Measurements from ENCODE around the gene AKR1C1.
"Not testable (repeated sequence)": the region's sequence is repeated elsewhere in the genome, so short reads cannot be mapped to it uniquely, and the experiment has no call there.

AKR1C1 gene

GRCh38 chr10:4941540-4942330 lies 21.5 kb upstream of the AKR1C1 start:
- no peak for FAIRE-seq
- TF ChIP-seq POLR2A (IDR thresholded peaks at IDR 0.05; ENCODE audit: low read depth, low read length) (no peak), POLR2AphosphoS5 (IDR thresholded peaks at IDR 0.05; ENCODE audit: low read depth, low read length) (no peak), TAF1 (IDR thresholded peaks at IDR 0.05; ENCODE audit: borderline replicate concordance, low read depth, low read length) (no peak)

GRCh38 chr10:4942931-4943330 lies 20.3 kb upstream of the AKR1C1 start:
- DNase-seq (ENCODE audit: insufficient read length); FAIRE-seq: not testable (repeated sequence)

More at GRCh38 chr10:4941540-4942330, 21.5 kb upstream of the AKR1C1 start:
- no peak for DNase-seq (ENCODE audit: insufficient read length)

GRCh38 chr10:4943416-4943815 lies 19.8 kb upstream of the AKR1C1 start:
- FAIRE-seq; DNase-seq (ENCODE audit: insufficient read length): not testable (repeated sequence)

- no peak for FAIRE-seq
- TF ChIP-seq TAF1 (IDR thresholded peaks at IDR 0.05; ENCODE audit: borderline replicate concordance, low read depth, low read length), result no peak
- no peak for TF ChIP-seq POLR2AphosphoS5 (IDR thresholded peaks at IDR 0.05; ENCODE audit: low read depth, low read length)
- no peak for TF ChIP-seq POLR2A (IDR thresholded peaks at IDR 0.05; ENCODE audit: low read depth, low read length)
- no peak for DNase-seq (ENCODE audit: insufficient read length)
Observed at GRCh38 chr10:4943821-4944220, 19.4 kb upstream of the AKR1C1 start.

GRCh38 chr10:4944841-4945240 lies 18.4 kb upstream of the AKR1C1 start:
- FAIRE-seq (no peak), DNase-seq (ENCODE audit: insufficient read length) (no peak)
- TF ChIP-seq POLR2A (IDR thresholded peaks at IDR 0.05; ENCODE audit: low read depth, low read length), result no peak
- TF ChIP-seq POLR2AphosphoS5 (IDR thresholded peaks at IDR 0.05; ENCODE audit: low read depth, low read length), result no peak
- TF ChIP-seq TAF1 (IDR thresholded peaks at IDR 0.05; ENCODE audit: borderline replicate concordance, low read depth, low read length), result no peak

GRCh38 chr10:4945766-4946717 lies 17.2 kb upstream of the AKR1C1 start:
- FAIRE-seq (no peak), DNase-seq (ENCODE audit: insufficient read length) (no peak)
- no peak for TF ChIP-seq POLR2AphosphoS5 (IDR thresholded peaks at IDR 0.05; ENCODE audit: low read depth, low read length)

GRCh38 chr10:4947039-4947634 lies 16.1 kb upstream of the AKR1C1 start:
- no peak for FAIRE-seq
- TF ChIP-seq POLR2A (IDR thresholded peaks at IDR 0.05; ENCODE audit: low read depth, low read length) (no peak), POLR2AphosphoS5 (IDR thresholded peaks at IDR 0.05; ENCODE audit: low read depth, low read length) (no peak), TAF1 (IDR thresholded peaks at IDR 0.05; ENCODE audit: borderline replicate concordance, low read depth, low read length) (no peak)
- no peak for DNase-seq (ENCODE audit: insufficient read length)

- DNase-seq (ENCODE audit: insufficient read length) (no peak), FAIRE-seq (no peak)
- TF ChIP-seq POLR2AphosphoS5 (IDR thresholded peaks at IDR 0.05; ENCODE audit: low read depth, low read length) (no peak), POLR2A (IDR thresholded peaks at IDR 0.05; ENCODE audit: low read depth, low read length) (no peak), TAF1 (IDR thresholded peaks at IDR 0.05; ENCODE audit: borderline replicate concordance, low read depth, low read length) (no peak)
Observed at GRCh38 chr10:4947635-4948596, 15.3 kb upstream of the AKR1C1 start.

- FAIRE-seq; DNase-seq (ENCODE audit: insufficient read length): not testable (repeated sequence)
Observed at GRCh38 chr10:4951512-4952162, 11.6 kb upstream of the AKR1C1 start.

- FAIRE-seq, result no peak
- no peak for DNase-seq (ENCODE audit: insufficient read length)
- TF ChIP-seq POLR2AphosphoS5 (IDR thresholded peaks at IDR 0.05; ENCODE audit: low read depth, low read length) (no peak), POLR2A (IDR thresholded peaks at IDR 0.05; ENCODE audit: low read depth, low read length) (no peak), TAF1 (IDR thresholded peaks at IDR 0.05; ENCODE audit: borderline replicate concordance, low read depth, low read length) (no peak)
Observed at GRCh38 chr10:4953405-4953804, 9.8 kb upstream of the AKR1C1 start.

- not testable (repeated sequence) for DNase-seq (ENCODE audit: insufficient read length)
Observed at GRCh38 chr10:4956088-4956487, 7.1 kb upstream of the AKR1C1 start.

GRCh38 chr10:4956955-4957645 lies 6.1 kb upstream of the AKR1C1 start:
- not testable (repeated sequence) for FAIRE-seq; DNase-seq (ENCODE audit: insufficient read length)

More at GRCh38 chr10:4956088-4956487, 7.1 kb upstream of the AKR1C1 start:
- FAIRE-seq, result not testable (repeated sequence)

- FAIRE-seq; DNase-seq (ENCODE audit: insufficient read length): not testable (repeated sequence)
Observed at GRCh38 chr10:4961558-4961957, 1.7 kb upstream of the AKR1C1 start.

- not testable (repeated sequence) for FAIRE-seq; DNase-seq (ENCODE audit: insufficient read length)
Observed at GRCh38 chr10:4962308-4962707, 907 bp upstream of the AKR1C1 start.

GRCh38 chr10:4963815-4964154 lies 570 bp downstream of the AKR1C1 start:
- FAIRE-seq; DNase-seq (ENCODE audit: insufficient read length): not testable (repeated sequence)

Data from GM12892 (cell line).